Osteocyte (in vitro differentiated cells): ENCODE measurements around the gene C15orf62. TPM values are rescaled to one million over a fixed set of nuclear protein-coding genes. Genes with fewer than 3 reads are reported as not detected.
A peak's percentile ranks its signal among the peaks of the same experiment; 100 is the strongest.

Source experiments
- DNase-seq: peaks from one replicate; pipeline ENCODE4 v3.0.0; 2021; ENCODE audit warnings: mixed read lengths; ENCODE audit not compliant: unreplicated experiment; ENCODE audit errors: extremely low spot score
- H3K27ac Mint-ChIP-seq: one replicate; pipeline ENCODE4 v1.8.0; 2021; ENCODE audit warnings: mild to moderate bottlenecking, mixed read lengths; ENCODE audit not compliant: unreplicated experiment
- H3K27me3 Mint-ChIP-seq: one replicate; pipeline ENCODE4 v1.8.0; 2021; ENCODE audit warnings: mixed read lengths; ENCODE audit not compliant: unreplicated experiment
- H3K36me3 Mint-ChIP-seq: one replicate; pipeline ENCODE4 v1.8.0; 2021; ENCODE audit warnings: mixed read lengths; ENCODE audit not compliant: unreplicated experiment
- H3K4me1 Mint-ChIP-seq: one replicate; pipeline ENCODE4 v1.8.0; 2021; ENCODE audit warnings: mixed read lengths; ENCODE audit not compliant: unreplicated experiment
- H3K4me3 Mint-ChIP-seq: one replicate; pipeline ENCODE4 v1.8.0; 2021; ENCODE audit warnings: mild to moderate bottlenecking, moderate library complexity, mixed read lengths; ENCODE audit not compliant: unreplicated experiment
- H3K9me3 Mint-ChIP-seq: one replicate; pipeline ENCODE4 v1.8.0; 2021; ENCODE audit warnings: mixed read lengths; ENCODE audit not compliant: unreplicated experiment
- total RNA-seq: library from RNA; stranded (reverse); gene quantifications from 2 replicates; pipeline ENCODE4 v1.2.1, GENCODE V29; 2021
- TF ChIP-seq, protein P1 (sequence below): fragments of 200-600 bp; sonication (generic); IDR thresholded peaks from 2 replicates; pipeline ENCODE4 v1.5.0; 2021; ENCODE audit warnings: antibody characterized with exemption, mild to moderate bottlenecking, moderate library complexity

C15orf62 gene
- total RNA-seq, 1 donor from 2014 or later: not detected

DNA sequence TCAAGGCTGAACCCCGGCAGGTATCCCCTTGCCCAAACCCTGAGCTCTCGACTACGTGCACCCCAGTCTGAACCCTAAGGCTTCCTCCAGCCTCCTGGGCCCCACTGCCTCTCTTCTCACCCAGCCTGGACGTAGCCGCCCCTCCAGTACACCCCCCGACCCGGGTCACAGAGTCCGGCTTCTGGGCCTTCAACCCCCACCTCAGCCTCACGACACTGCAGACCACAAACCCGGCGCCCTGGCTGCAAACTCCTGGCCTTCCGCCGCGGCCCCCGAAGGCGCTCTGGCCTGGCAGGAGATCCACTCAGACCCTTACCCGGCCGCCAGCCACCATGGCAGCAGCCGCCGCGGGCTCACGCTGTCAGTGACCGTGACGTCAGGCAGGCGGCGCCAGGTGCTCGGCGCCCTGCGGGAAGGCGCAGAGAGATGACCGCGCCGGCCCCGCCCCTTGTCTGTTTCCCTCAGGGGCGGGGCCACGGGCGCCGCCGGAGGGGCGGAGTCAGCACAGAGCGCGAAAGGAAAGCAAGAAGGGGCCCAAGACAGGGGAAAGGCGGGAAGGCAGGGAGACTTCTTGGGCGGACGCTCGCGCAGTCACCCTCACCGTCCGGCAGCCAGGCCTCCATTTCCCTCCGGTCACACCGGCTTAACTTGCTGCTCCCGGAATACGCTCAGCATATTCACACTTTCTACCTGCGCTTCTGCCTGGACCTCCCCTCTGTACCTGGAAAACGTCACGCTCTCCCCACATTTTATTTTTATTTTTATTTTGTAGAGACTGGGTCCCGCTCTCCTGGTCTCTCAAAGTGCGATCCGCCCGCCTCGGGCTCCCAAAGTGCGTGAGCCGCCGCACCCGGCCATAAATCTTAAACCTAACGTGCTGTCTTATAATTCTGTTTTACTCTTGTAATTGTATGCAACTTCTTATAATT, 14.6 kb upstream of the C15orf62 start, which contains the start of gene RMDN3:
TSS of gene RMDN3 (minus strand) at position 372 of the 929 bp plus-strand sequence. CDS start 471 bp downstream, outside the sequence.
- TF ChIP-seq, protein P1, sequence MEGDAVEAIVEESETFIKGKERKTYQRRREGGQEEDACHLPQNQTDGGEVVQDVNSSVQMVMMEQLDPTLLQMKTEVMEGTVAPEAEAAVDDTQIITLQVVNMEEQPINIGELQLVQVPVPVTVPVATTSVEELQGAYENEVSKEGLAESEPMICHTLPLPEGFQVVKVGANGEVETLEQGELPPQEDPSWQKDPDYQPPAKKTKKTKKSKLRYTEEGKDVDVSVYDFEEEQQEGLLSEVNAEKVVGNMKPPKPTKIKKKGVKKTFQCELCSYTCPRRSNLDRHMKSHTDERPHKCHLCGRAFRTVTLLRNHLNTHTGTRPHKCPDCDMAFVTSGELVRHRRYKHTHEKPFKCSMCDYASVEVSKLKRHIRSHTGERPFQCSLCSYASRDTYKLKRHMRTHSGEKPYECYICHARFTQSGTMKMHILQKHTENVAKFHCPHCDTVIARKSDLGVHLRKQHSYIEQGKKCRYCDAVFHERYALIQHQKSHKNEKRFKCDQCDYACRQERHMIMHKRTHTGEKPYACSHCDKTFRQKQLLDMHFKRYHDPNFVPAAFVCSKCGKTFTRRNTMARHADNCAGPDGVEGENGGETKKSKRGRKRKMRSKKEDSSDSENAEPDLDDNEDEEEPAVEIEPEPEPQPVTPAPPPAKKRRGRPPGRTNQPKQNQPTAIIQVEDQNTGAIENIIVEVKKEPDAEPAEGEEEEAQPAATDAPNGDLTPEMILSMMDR: no peak
- H3K27ac Mint-ChIP-seq: peak within 1 kb of the TSS; percentile 96
- no peaks in the 10 kb centered on the region for H3K9me3 Mint-ChIP-seq
- H3K4me3 Mint-ChIP-seq: peak within 1 kb of the TSS; percentile 89
- H3K4me1 Mint-ChIP-seq: peaks cover 18% of the 10 kb centered on the region
- H3K36me3 Mint-ChIP-seq: peaks cover 11% of the 10 kb centered on the region
- DNase-seq: peak; percentile 98
- no peaks in the 10 kb centered on the region for H3K27me3 Mint-ChIP-seq

DNA sequence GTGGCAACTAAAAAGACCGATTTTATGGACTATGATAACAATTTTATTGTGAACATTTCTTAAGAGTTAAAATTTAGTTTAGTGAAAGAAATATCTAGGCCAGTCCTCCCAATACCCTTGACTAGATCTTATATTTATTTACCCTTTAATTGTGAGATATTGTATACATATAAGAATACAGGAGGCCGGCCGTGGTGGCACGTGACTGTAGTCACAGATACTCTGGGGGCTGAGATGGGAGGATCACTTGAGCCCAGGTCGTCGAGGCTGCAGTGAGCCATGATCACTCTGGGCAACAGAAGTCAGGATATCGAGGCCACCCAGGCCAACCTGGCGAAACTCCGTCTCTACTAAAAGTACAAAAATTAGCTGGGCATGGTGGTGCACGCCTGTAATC, 14.0 kb upstream of the C15orf62 start:
- Mint-ChIP-seq H3K9me3 (no peaks in the 10 kb centered on the region), H3K27ac (peak overlapping the region; percentile 96), H3K27me3 (peaks cover under 1% of the 10 kb centered on the region), H3K4me1 (peaks cover 18% of the 10 kb centered on the region), H3K36me3 (peaks cover 11% of the 10 kb centered on the region), H3K4me3 (peak overlapping the region; percentile 89)
- DNase-seq: no peak
- TF ChIP-seq, protein P1: no peak

DNA sequence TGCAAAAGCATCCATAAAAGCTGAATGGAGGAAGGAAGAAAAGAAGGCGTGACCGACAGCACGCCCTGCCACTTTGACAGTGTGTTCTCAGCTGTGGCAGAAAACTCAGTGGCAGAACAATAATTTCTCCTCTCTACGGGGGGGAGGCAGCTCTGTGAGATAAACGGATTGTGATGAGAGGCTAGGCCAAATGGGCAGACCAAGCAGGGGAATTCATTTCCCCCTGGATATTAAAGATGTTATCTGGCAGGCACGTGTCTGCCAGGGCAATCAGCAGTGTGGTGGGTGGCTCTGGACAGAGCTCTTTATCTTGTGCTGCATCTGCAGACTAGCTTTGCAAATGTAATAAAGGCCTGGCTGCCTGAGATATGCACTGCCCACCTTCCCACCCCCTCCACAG, 12.8 kb upstream of the C15orf62 start:
- DNase-seq: no peak
- TF ChIP-seq, protein P1: no peak
- H3K27me3 Mint-ChIP-seq: peaks cover 4% of the 10 kb centered on the region
- peaks cover 5% of the 10 kb centered on the region for H3K36me3 Mint-ChIP-seq
- H3K27ac Mint-ChIP-seq: peak overlapping the region; percentile 23
- no peaks in the 10 kb centered on the region for H3K9me3 Mint-ChIP-seq
- peaks cover 18% of the 10 kb centered on the region for H3K4me1 Mint-ChIP-seq
- peak overlapping the region; percentile 44 for H3K4me3 Mint-ChIP-seq

DNA sequence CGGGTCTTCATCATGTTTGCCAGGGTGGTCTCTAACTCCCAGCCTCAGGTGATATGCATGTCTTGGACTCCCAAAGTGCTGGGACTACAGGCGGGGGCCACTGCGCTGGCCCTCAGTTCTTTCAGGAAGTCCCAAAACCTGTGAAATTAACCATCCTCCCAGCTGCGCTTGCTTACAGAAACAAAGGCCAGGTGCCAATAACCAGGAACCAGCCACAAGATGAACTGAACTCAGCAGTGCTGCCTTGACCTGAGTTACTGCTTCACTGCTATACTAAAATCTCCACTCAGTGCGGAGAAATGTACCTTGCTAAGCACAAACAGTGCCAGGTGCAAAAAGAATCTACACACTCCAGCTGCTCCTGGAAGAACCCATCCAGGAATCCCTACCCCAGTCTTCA, 9.8 kb upstream of the C15orf62 start:
- Mint-ChIP-seq H3K4me1 (peaks cover 25% of the 10 kb centered on the region), H3K9me3 (no peaks in the 10 kb centered on the region), H3K27ac (no peak overlapping the region), H3K4me3 (no peak overlapping the region), H3K27me3 (peaks cover 4% of the 10 kb centered on the region), H3K36me3 (no peaks in the 10 kb centered on the region)
- TF ChIP-seq, protein P1: no peak
- no peak for DNase-seq
